ENCODE measurements around the gene DNAJC12. TPM values are rescaled to one million over a fixed set of nuclear protein-coding genes. Genes with fewer than 3 reads are reported as not detected.

DNAJC12 gene
- total RNA-seq, 2 donors from 2014 or later: 2.6 to 3.7 TPM

GRCh38 chr10:67818323-67818722, 19.7 kb downstream of the DNAJC12 start:
- H3K27me3 Mint-ChIP-seq: peaks cover 3% of the 10 kb centered on the region

DNA sequence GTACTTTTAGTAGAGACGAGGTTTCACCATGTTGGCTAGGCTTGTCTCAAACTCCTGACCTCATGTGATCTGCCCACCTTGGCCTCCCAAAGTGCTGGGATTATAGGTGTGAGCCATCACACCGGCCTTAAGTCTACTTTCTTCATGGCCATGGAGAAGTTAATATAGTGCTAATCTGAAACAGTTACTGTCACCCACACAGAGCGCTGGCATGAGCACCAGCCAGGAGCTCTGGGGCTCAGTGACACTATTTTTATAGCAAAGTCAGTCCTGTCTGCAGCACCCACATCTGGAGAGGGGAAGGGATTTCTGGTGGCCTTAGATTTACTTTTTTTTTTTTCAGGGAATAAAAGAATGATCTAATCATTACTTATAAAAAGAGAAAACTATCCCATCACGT, 21.3 kb downstream of the DNAJC12 start:
- no peaks in the 10 kb centered on the region for H3K27me3 Mint-ChIP-seq
- H3K36me3 Mint-ChIP-seq (ENCODE audit: low read depth): no peaks in the 10 kb centered on the region
- ATAC-seq (replicated peaks): no peak
- H3K27ac Mint-ChIP-seq: peak overlapping the region; percentile 81
- H3K4me3 Mint-ChIP-seq: peak overlapping the region; percentile 11
- H3K9me3 Mint-ChIP-seq: no peaks in the 10 kb centered on the region
- peaks cover 16% of the 10 kb centered on the region for H3K4me1 Mint-ChIP-seq

More at GRCh38 chr10:67818323-67818722, 19.7 kb downstream of the DNAJC12 start:
- Mint-ChIP-seq H3K4me1 (peaks cover 16% of the 10 kb centered on the region), H3K27ac (peak overlapping the region; percentile 18), H3K9me3 (no peaks in the 10 kb centered on the region), H3K4me3 (no peak overlapping the region), H3K36me3 (ENCODE audit: low read depth) (no peaks in the 10 kb centered on the region)
- peak; percentile 50 for ATAC-seq (replicated peaks)

DNA sequence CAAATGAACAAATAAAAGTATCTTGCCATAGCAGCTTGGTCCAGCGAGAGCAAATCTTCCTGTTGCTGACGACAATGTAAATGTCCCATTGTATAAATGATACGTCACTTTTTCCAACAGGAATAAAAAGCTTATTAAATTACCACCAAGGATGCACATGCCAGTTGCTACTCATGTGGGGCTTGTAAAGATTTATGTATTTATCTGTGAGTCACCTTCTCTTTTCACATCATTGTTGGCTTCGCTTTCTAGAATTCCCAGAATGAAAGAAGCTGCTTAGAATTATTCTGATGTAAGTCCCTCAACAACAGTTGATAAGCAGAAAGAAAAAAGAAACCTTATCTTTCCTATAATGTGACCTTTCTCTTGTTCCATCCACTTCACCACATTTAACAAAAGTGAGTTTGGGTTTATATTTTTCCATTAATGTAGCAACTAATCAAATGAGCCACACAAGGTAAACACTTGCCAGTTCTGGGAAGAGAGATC, 22.4 kb downstream of the DNAJC12 start:
- peak overlapping the region; percentile 81 for H3K27ac Mint-ChIP-seq
- ATAC-seq (replicated peaks): peak; percentile 72
- H3K9me3 Mint-ChIP-seq: no peaks in the 10 kb centered on the region
- no peaks in the 10 kb centered on the region for H3K27me3 Mint-ChIP-seq
- peak overlapping the region; percentile 46 for H3K4me3 Mint-ChIP-seq
- no peaks in the 10 kb centered on the region for H3K36me3 Mint-ChIP-seq (ENCODE audit: low read depth)
- peaks cover 16% of the 10 kb centered on the region for H3K4me1 Mint-ChIP-seq

- peaks cover 10% of the 10 kb centered on the region for H3K4me1 Mint-ChIP-seq
- ATAC-seq (replicated peaks): no peak
- H3K36me3 Mint-ChIP-seq (ENCODE audit: low read depth): no peaks in the 10 kb centered on the region
- no peak overlapping the region for H3K27ac Mint-ChIP-seq
- no peaks in the 10 kb centered on the region for H3K27me3 Mint-ChIP-seq
- H3K9me3 Mint-ChIP-seq: no peaks in the 10 kb centered on the region
- H3K4me3 Mint-ChIP-seq: no peak overlapping the region
Observed at GRCh38 chr10:67812007-67812406, 26.0 kb downstream of the DNAJC12 start.

- no peak for ATAC-seq (replicated peaks)
- H3K36me3 Mint-ChIP-seq (ENCODE audit: low read depth): no peaks in the 10 kb centered on the region
- H3K9me3 Mint-ChIP-seq: no peaks in the 10 kb centered on the region
- H3K27me3 Mint-ChIP-seq: no peaks in the 10 kb centered on the region
- peaks cover 3% of the 10 kb centered on the region for H3K4me1 Mint-ChIP-seq
- no peak overlapping the region for H3K27ac Mint-ChIP-seq
- no peak overlapping the region for H3K4me3 Mint-ChIP-seq
Observed at GRCh38 chr10:67809107-67809506, 28.9 kb downstream of the DNAJC12 start.

- H3K27me3 Mint-ChIP-seq: no peaks in the 10 kb centered on the region
- no peak for ATAC-seq (replicated peaks)
Observed at GRCh38 chr10:67808704-67809103, 29.3 kb downstream of the DNAJC12 start.

GRCh38 chr10:67807855-67808456, 30.0 kb downstream of the DNAJC12 start:
- no peak overlapping the region for H3K27ac Mint-ChIP-seq
- no peaks in the 10 kb centered on the region for H3K9me3 Mint-ChIP-seq
- H3K36me3 Mint-ChIP-seq (ENCODE audit: low read depth): no peaks in the 10 kb centered on the region
- H3K4me3 Mint-ChIP-seq: no peak overlapping the region
- H3K4me1 Mint-ChIP-seq: peaks cover 9% of the 10 kb centered on the region
- ATAC-seq (replicated peaks): no peak
- H3K27me3 Mint-ChIP-seq: no peaks in the 10 kb centered on the region

More at GRCh38 chr10:67808704-67809103, 29.3 kb downstream of the DNAJC12 start:
- Mint-ChIP-seq H3K4me1 (peaks cover 7% of the 10 kb centered on the region), H3K36me3 (ENCODE audit: low read depth) (no peaks in the 10 kb centered on the region), H3K9me3 (no peaks in the 10 kb centered on the region), H3K4me3 (no peak overlapping the region), H3K27ac (no peak overlapping the region)

GRCh38 chr10:67804395-67804678, 33.7 kb downstream of the DNAJC12 start:
- ATAC-seq (replicated peaks): no peak
- peaks cover 9% of the 10 kb centered on the region for H3K4me1 Mint-ChIP-seq
- H3K27ac Mint-ChIP-seq: peak overlapping the region; percentile 85
- H3K27me3 Mint-ChIP-seq: no peaks in the 10 kb centered on the region
- no peaks in the 10 kb centered on the region for H3K9me3 Mint-ChIP-seq
- no peaks in the 10 kb centered on the region for H3K36me3 Mint-ChIP-seq (ENCODE audit: low read depth)
- peak overlapping the region; percentile 54 for H3K4me3 Mint-ChIP-seq

- Mint-ChIP-seq H3K4me1 (peaks cover 9% of the 10 kb centered on the region), H3K4me3 (peak overlapping the region; percentile 54), H3K36me3 (ENCODE audit: low read depth) (no peaks in the 10 kb centered on the region), H3K27me3 (no peaks in the 10 kb centered on the region), H3K9me3 (no peaks in the 10 kb centered on the region), H3K27ac (peak overlapping the region; percentile 85)
- ATAC-seq (replicated peaks): peak; percentile 96
Observed at GRCh38 chr10:67803588-67804394, 34.2 kb downstream of the DNAJC12 start.

GRCh38 chr10:67802767-67803538, 35.0 kb downstream of the DNAJC12 start:
- no peaks in the 10 kb centered on the region for H3K27me3 Mint-ChIP-seq
- H3K27ac Mint-ChIP-seq: peak overlapping the region; percentile 85
- ATAC-seq (replicated peaks): no peak
- H3K36me3 Mint-ChIP-seq (ENCODE audit: low read depth): no peaks in the 10 kb centered on the region
- H3K9me3 Mint-ChIP-seq: no peaks in the 10 kb centered on the region
- peak overlapping the region; percentile 54 for H3K4me3 Mint-ChIP-seq
- peaks cover 9% of the 10 kb centered on the region for H3K4me1 Mint-ChIP-seq

DNA sequence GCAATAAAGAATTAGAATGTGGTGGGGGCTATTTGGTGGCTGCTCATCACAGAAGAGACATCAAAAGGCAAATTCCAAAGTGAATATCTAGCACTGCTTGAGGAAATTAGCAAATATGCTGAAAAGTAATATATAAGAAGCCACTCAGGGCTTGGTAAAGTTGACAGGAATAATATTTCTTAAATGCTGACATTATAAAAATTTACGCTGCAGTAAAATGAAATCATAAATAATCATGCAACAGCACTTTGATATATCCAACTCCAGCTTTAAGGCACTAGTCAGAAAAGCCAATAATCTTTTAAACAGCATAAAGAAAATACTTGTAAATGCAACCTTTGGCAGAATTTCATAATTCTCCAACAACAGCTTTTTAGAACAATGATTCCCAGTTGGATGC, 36.9 kb downstream of the DNAJC12 start:
- H3K27me3 Mint-ChIP-seq: no peaks in the 10 kb centered on the region

DNA sequence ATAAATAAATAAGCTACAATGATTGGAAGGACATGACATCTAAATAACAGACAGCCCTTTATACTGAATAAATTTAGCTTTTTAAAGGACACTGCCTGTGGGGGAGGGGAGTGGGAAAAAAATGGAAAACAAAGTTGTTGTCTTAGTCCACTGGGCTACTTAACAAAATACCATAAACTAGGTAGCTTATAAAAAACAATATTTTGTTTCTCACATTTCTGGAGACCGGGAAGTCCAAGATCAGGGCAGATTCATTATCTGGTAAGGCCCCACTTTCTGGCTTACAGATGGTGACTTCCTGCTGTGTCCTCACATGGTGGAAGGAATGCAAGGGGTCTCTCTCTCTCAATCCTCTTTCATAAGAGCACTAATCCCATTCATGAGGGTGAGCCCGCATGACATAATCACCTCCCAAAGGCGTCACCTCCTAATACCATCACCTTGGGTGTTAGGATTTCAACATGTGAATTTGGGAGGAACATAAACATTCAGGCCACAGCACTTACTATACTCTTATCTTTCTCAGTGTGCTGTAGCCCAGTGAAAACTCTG, 43.0 kb downstream of the DNAJC12 start:
- Mint-ChIP-seq H3K27me3 (no peaks in the 10 kb centered on the region), H3K9me3 (no peaks in the 10 kb centered on the region), H3K27ac (no peak overlapping the region), H3K36me3 (ENCODE audit: low read depth) (no peaks in the 10 kb centered on the region), H3K4me3 (no peak overlapping the region), H3K4me1 (peaks cover 17% of the 10 kb centered on the region)
- ATAC-seq (replicated peaks): no peak

More for the DNA sequence above, 36.9 kb downstream of the DNAJC12 start:
- Mint-ChIP-seq H3K9me3 (no peaks in the 10 kb centered on the region), H3K27ac (no peak overlapping the region), H3K4me1 (peaks cover 9% of the 10 kb centered on the region), H3K36me3 (ENCODE audit: low read depth) (no peaks in the 10 kb centered on the region), H3K4me3 (no peak overlapping the region)
- no peak for ATAC-seq (replicated peaks)

GRCh38 chr10:67794256-67794655, 43.7 kb downstream of the DNAJC12 start:
- Mint-ChIP-seq H3K36me3 (ENCODE audit: low read depth) (no peaks in the 10 kb centered on the region), H3K27me3 (no peaks in the 10 kb centered on the region), H3K9me3 (no peaks in the 10 kb centered on the region), H3K4me3 (no peak overlapping the region), H3K27ac (no peak overlapping the region), H3K4me1 (peaks cover 21% of the 10 kb centered on the region)
- ATAC-seq (replicated peaks): no peak

- ATAC-seq (replicated peaks): no peak
- Mint-ChIP-seq H3K27me3 (no peaks in the 10 kb centered on the region), H3K27ac (no peak overlapping the region), H3K36me3 (ENCODE audit: low read depth) (no peaks in the 10 kb centered on the region), H3K4me1 (peaks cover 26% of the 10 kb centered on the region), H3K9me3 (no peaks in the 10 kb centered on the region), H3K4me3 (no peak overlapping the region)
Observed at GRCh38 chr10:67793313-67793712, 44.7 kb downstream of the DNAJC12 start.

Measured in activated T-helper 17 cell treated with anti-CD3 and anti-CD28 coated beads, Interleukin-2, amount 50 U/mL, for 72 hours (primary cell).